Uterus (tissue), 2 donors: ENCODE results near the gene IRF1.

Experiments
- CTCF ChIP-seq, 4 experiments: fragments of 200-600 bp in 2 of 4; fragments of 450-650 bp in 2 of 4; sonication (generic) in 2 of 4; IDR thresholded peaks; one replicate each; pipeline ENCODE4 v1.5.1; 2016 to 2019; ENCODE audit warnings: antibody characterized with exemption in 4 of 4, mild to moderate bottlenecking in 2 of 4, moderate library complexity in 1 of 4
- POLR2A ChIP-seq, 2 donors: fragments of 450-650 bp; IDR thresholded peaks; one replicate each; pipeline ENCODE4 v1.6.1; 2016; ENCODE audit warnings: antibody characterized with exemption in 2 of 2, mild to moderate bottlenecking in 1 of 2, moderate library complexity in 1 of 2

GRCh38 chr5:132466433-132467286 is 23.9 kb downstream of the IRF1 start:
- no peak for TF ChIP-seq CTCF (IDR thresholded peaks at IDR 0.05)
- TF ChIP-seq POLR2A (IDR thresholded peaks at IDR 0.05) = no peak
